HG03108 (cell line): ENCODE measurements around the gene SNPH.

Experiments used
- ATAC-seq: cut with Tn5 transposase; IDR thresholded peaks from one replicate; pipeline ENCODE4 v1.9.1; 2021; ENCODE audit warnings: moderate library complexity; ENCODE audit not compliant: unreplicated experiment

SNPH gene

GRCh38 chr20:1286267-1287024 is 20.4 kb downstream of the SNPH start:
- ATAC-seq = no peak

GRCh38 chr20:1287306-1287705 is 21.2 kb downstream of the SNPH start:
- no peak for ATAC-seq

- ATAC-seq = no peak
Measured at GRCh38 chr20:1287787-1288569, 21.9 kb downstream of the SNPH start.

DNA sequence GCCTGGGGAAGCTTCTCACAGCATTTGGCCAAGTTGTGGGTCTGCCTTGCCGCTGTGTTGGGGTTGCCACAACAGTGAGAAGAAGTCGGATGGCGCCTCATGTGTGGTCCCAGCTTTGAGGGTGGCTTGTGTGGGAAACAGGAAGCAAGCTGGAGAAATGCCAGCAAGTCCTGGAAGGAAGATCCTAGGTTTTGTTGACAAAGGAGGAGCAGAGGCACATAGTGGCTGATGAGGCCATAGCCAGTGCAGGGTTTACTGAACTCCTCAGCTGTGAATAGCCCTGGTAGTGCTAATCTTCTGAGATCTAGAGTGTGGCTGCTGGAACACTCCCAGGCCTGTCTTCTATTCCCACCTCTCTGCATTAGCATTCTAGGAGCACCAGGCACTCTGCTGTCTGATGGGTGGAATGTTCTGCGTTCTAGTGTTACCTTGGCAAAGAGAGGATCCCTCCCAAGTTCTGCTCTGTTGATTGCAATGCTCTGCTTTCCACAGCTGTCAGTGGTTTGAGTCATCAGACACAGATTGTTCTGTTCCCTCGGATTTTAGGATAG is 25.2 kb downstream of the SNPH start:
- ATAC-seq = no peak

DNA sequence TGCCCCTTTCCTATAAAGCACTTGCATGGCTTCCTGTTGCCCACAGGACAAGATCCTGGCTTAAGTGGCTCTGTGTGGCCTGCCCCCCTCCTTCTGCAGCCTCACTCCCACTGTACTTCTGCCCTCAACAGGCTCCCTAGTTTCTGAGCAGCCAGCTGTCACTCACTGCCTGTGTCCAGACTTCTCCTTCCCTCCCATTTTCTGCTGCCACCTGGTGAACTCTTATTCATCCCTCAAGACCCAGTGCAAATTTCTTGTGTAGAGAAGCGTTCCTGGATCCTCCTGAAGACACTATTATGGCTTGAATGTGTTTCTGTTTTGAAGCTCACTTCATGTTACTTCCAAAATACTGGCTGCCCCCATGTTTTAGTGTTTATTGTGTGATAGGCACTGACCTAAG is 26.5 kb downstream of the SNPH start:
- ATAC-seq = no peak

GRCh38 chr20:1293641-1294379 is 27.7 kb downstream of the SNPH start:
- ATAC-seq = no peak

GRCh38 chr20:1294497-1294896 is 28.4 kb downstream of the SNPH start:
- no peak for ATAC-seq

GRCh38 chr20:1295276-1295930 is 29.3 kb downstream of the SNPH start:
- no peak for ATAC-seq

- ATAC-seq = no peak
Measured at GRCh38 chr20:1296117-1296610, 30.1 kb downstream of the SNPH start.

- no peak for ATAC-seq
Measured at GRCh38 chr20:1296922-1297321, 30.8 kb downstream of the SNPH start.

GRCh38 chr20:1297486-1297885 is 31.4 kb downstream of the SNPH start:
- ATAC-seq = no peak

DNA sequence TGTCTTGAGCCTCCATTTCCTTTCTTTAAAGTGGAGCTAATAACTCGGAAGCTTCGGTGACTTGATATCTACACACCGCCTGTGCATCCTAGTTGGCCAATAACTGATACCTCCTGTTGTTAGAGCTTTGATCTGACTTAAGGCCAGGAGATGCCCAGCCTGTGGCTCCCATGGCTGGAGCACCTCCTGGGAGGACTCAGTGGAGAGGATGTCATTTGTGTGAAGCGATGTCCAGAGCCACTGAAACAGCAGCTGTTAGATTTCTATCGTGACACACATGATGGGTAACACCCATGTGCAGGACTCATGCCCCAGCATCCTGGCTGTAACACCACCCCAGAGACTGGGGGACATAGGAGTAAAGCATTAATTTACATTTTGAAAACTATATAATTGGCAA is 32.1 kb downstream of the SNPH start:
- ATAC-seq = no peak

GRCh38 chr20:1298888-1299511 is 32.9 kb downstream of the SNPH start:
- no peak for ATAC-seq

DNA sequence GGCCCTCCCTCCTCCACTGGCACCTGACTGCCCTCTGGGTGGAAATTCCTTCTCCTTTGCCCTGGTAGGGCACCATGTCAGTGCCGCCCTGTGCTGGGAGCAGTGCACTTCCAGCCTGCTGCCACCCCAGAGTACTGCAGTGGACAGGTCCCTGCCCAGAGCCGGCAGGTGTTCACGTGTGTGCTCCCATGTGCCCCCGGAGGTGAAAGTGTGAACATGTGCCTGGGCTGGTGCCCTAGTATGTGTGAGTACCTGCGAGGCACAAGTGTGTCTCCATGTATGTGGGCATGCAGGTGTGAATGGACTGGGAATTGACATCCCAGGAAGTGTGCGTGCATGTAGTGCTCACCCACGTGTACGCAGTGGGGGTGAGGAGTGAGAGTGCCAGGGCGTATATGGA is 33.4 kb downstream of the SNPH start:
- no peak for ATAC-seq

DNA sequence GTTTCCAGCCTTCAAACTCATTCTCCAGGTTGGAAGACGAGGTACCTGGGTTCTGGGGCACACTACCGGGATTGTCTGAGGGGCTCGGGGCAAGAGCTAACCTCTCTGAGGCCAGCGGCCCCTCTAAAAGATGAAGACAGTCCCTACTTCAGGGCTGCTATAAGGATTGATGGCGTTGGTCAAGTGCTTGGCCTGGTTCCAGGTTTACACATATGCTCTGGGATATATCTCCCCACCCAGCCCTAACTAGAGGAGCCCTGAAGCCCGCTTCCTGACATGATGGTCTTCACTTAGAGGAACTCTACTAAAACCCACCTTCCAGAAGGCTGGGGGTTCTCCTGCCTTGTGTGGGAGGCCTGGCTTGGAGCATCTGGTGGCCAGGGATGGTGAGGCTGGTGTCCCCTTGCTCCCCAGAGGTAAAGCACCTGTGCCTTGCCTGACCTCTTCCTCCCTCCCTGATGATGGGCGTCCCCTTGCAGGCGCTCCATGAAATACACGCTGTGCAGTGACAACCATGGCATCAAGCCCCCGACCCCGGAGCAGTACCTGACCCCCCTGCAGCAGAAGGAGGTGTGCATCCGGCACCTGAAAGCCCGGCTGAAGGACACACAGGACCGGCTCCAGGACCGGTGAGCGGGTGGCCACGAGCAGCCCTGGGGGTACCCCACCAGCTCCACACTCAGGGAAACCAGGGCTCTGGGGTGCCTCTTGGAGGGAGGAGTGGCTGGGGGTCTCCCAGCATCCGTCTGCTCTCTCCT is 34.2 kb downstream of the SNPH start:
- no peak for ATAC-seq

DNA sequence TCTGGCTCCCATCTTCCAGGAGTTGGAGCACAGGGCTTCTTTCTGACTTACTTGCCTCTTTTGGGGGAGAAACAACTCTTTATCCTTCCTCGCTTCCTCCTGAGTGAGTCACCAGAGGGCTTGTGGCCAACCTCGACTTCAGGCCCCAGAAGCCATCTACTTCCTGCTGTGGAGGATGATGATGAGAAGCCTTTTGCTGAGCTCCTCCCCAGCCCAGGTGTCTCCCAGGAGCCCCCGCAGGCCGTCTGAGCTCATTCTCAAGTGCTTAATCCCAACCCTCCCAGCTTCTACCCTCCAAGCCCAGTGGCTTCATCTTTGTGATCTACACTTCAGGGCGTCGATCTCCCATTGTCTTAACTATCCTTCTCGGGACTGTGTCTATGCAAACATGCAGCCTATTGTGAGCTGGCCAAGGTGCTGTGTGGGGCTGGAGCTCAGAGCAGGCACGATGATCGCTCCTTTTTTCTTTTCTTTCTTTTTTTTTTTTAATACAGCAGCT is 35.0 kb downstream of the SNPH start:
- ATAC-seq = no peak

DNA sequence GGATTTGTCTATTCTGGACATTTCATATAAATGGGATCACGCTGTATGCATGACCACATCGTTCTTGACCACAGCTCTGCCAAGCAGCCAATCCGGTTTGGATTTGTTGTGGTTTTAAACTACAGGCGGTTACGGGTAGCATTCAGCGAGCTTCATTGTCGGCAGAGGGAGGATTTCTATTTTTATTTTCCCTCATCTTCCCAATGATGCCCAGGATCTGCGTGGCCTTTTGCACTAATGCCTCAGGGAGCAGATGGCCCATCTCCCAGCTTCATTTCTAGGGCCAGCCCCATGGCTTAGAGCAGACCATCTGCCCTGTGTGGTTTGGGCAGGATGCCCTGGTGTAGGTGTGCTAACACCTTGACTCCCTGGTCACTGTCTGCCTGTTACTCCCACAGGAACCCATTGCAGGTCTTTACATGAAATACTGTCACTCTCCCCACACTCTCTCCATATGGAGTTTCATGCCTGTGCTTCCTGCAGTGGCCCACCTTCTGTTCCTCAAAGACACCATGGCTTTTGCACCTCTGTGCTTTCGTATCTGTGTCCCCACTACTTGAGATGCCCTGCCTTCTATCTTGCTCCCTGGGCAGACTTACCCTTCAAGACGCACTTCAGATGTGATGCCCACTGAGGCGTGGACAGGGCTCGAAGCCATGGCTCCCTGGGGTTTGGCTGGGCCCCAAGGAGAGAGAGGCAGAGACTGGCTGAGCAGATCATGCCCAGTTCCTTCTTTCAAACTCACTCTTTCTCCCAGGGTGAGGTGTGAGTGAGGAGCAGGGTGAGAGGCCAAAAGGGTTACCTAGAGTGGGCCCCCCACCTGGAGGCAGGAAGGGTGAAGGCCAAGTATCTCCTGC is 36.8 kb downstream of the SNPH start:
- ATAC-seq = no peak

DNA sequence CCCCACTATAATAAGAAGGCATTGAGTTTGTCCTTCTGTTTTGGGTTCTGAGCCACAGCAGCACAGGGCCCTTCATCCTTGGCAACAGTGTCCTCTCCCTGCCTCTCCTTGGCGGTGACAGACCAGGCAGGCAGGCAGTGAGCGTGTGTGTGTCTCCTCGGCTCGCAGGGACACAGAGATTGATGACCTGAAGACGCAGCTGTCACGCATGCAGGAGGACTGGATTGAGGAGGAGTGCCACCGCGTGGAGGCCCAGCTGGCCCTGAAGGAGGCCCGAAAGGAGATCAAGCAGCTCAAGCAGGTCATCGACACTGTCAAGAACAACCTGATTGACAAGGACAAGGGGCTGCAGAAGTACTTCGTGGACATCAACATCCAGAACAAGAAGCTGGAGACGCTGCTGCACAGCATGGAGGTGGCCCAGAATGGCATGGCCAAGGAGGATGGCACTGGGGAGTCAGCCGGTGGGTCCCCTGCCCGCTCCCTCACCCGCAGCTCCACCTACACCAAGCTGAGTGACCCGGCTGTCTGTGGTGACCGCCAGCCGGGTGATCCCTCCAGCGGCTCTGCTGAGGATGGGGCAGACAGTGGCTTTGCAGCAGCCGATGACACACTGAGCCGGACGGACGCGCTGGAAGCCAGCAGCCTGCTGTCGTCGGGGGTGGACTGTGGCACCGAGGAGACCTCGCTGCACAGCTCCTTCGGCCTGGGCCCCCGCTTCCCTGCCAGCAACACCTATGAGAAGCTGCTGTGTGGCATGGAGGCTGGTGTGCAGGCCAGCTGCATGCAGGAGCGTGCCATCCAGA is 38.8 kb downstream of the SNPH start:
- no peak for ATAC-seq
